ENCODE measurements around the gene SNTA1. TPM values are rescaled to one million over a fixed set of nuclear protein-coding genes. Genes with fewer than 3 reads are reported as not detected.

Gene SNTA1
- total RNA-seq, 1 donor from 2014 or later = 7.1 TPM

DNA sequence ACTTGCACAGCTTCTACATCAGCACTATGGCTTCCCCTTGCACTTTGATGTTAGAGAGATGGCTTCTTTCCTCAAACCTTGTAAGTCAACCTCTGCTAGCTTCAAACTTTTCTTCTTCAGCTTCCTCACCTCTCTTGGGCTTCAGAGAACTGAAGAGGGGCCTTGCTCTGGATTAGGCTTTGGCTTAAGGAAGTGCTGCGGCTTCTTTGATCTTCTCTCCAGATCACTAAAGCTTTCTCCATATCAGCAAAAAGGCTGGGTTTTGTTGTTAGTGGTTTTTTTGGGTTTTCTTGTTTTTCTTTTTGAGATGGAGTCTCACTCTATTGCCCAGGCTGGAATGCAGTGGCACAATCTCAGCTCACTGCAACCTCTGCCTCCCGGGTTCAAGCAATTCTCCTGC is 66.2 kb downstream of the SNTA1 start:
- peaks cover 2% of the 10 kb centered on the region for H3K9me3 Mint-ChIP-seq (ENCODE audit: unreplicated experiment)
- H4K20me1 ChIP-seq (ENCODE audit: insufficient read depth, low read length) = no peaks in the 10 kb centered on the region
- no peak overlapping the region for H3K9ac ChIP-seq (ENCODE audit: low read length)
- H3K36me3 Mint-ChIP-seq (ENCODE audit: low read depth, unreplicated experiment) = peaks cover 22% of the 10 kb centered on the region
- no peak overlapping the region for H2AFZ ChIP-seq (ENCODE audit: low read depth, low read length)
- H3K27me3 Mint-ChIP-seq (ENCODE audit: low read depth, unreplicated experiment) = no peaks in the 10 kb centered on the region
- H3K27ac Mint-ChIP-seq (ENCODE audit: unreplicated experiment) = no peak overlapping the region
- peaks cover 17% of the 10 kb centered on the region for H3K4me1 Mint-ChIP-seq (ENCODE audit: low read depth, unreplicated experiment)
- H3K9me3 ChIP-seq (ENCODE audit: insufficient read depth, low read depth, low read length) = no peaks in the 10 kb centered on the region
- FAIRE-seq (no peak), DNase-seq (ENCODE audit: low read depth) (no peak)
- TF ChIP-seq, protein P1, sequence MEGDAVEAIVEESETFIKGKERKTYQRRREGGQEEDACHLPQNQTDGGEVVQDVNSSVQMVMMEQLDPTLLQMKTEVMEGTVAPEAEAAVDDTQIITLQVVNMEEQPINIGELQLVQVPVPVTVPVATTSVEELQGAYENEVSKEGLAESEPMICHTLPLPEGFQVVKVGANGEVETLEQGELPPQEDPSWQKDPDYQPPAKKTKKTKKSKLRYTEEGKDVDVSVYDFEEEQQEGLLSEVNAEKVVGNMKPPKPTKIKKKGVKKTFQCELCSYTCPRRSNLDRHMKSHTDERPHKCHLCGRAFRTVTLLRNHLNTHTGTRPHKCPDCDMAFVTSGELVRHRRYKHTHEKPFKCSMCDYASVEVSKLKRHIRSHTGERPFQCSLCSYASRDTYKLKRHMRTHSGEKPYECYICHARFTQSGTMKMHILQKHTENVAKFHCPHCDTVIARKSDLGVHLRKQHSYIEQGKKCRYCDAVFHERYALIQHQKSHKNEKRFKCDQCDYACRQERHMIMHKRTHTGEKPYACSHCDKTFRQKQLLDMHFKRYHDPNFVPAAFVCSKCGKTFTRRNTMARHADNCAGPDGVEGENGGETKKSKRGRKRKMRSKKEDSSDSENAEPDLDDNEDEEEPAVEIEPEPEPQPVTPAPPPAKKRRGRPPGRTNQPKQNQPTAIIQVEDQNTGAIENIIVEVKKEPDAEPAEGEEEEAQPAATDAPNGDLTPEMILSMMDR (IDR thresholded peaks at IDR 0.05; ENCODE audit: insufficient read depth, low read depth, low read length) = no peak
- no peak for TF ChIP-seq EZH2 (IDR thresholded peaks at IDR 0.05; ENCODE audit: insufficient read depth, low read length)
- H3K36me3 ChIP-seq (ENCODE audit: insufficient read depth, low read length) = peaks cover 18% of the 10 kb centered on the region
- H3K27me3 ChIP-seq (ENCODE audit: insufficient read depth, low read length) = no peaks in the 10 kb centered on the region
- H3K4me3 ChIP-seq (ENCODE audit: insufficient read depth, low read depth, low read length) = no peak overlapping the region
- H3K27ac ChIP-seq (ENCODE audit: low read depth, low read length) = no peak overlapping the region
- H3K4me2 ChIP-seq (ENCODE audit: low read length) = no peak overlapping the region
- H3K79me2 ChIP-seq (ENCODE audit: insufficient read depth, low read length) = no peaks in the 10 kb centered on the region
- H3K4me3 Mint-ChIP-seq (ENCODE audit: unreplicated experiment) = no peak overlapping the region
- peaks cover 18% of the 10 kb centered on the region for H3K4me1 ChIP-seq (ENCODE audit: insufficient read depth, low read length)

- H3K9me3 Mint-ChIP-seq (ENCODE audit: unreplicated experiment) = peaks cover 2% of the 10 kb centered on the region
- no peak for TF ChIP-seq EZH2 (IDR thresholded peaks at IDR 0.05; ENCODE audit: insufficient read depth, low read length)
- TF ChIP-seq, protein P1 (IDR thresholded peaks at IDR 0.05; ENCODE audit: insufficient read depth, low read depth, low read length) = no peak
- Histone ChIP-seq H3K36me3 (ENCODE audit: insufficient read depth, low read length) (peaks cover 15% of the 10 kb centered on the region), H3K4me2 (ENCODE audit: low read length) (no peak overlapping the region), H3K4me3 (ENCODE audit: insufficient read depth, low read depth, low read length) (no peak overlapping the region), H3K4me1 (ENCODE audit: insufficient read depth, low read length) (peaks cover 20% of the 10 kb centered on the region), H3K79me2 (ENCODE audit: insufficient read depth, low read length) (no peaks in the 10 kb centered on the region), H3K9me3 (ENCODE audit: insufficient read depth, low read depth, low read length) (no peaks in the 10 kb centered on the region), H4K20me1 (ENCODE audit: insufficient read depth, low read length) (no peaks in the 10 kb centered on the region), H3K9ac (ENCODE audit: low read length) (no peak overlapping the region), H3K27me3 (ENCODE audit: insufficient read depth, low read length) (no peaks in the 10 kb centered on the region), H3K27ac (ENCODE audit: low read depth, low read length) (no peak overlapping the region), H2AFZ (ENCODE audit: low read depth, low read length) (no peak overlapping the region)
- no peak overlapping the region for H3K4me3 Mint-ChIP-seq (ENCODE audit: unreplicated experiment)
- no peaks in the 10 kb centered on the region for H3K27me3 Mint-ChIP-seq (ENCODE audit: low read depth, unreplicated experiment)
- peaks cover 29% of the 10 kb centered on the region for H3K4me1 Mint-ChIP-seq (ENCODE audit: low read depth, unreplicated experiment)
- peak; percentile 59 for DNase-seq (ENCODE audit: low read depth)
- FAIRE-seq = no peak
- peak overlapping the region; percentile 1 for H3K27ac Mint-ChIP-seq (ENCODE audit: unreplicated experiment)
- peaks cover 30% of the 10 kb centered on the region for H3K36me3 Mint-ChIP-seq (ENCODE audit: low read depth, unreplicated experiment)
These were observed 69.6 kb downstream of the SNTA1 start for GRCh38 chr20:33373735-33374605.

DNA sequence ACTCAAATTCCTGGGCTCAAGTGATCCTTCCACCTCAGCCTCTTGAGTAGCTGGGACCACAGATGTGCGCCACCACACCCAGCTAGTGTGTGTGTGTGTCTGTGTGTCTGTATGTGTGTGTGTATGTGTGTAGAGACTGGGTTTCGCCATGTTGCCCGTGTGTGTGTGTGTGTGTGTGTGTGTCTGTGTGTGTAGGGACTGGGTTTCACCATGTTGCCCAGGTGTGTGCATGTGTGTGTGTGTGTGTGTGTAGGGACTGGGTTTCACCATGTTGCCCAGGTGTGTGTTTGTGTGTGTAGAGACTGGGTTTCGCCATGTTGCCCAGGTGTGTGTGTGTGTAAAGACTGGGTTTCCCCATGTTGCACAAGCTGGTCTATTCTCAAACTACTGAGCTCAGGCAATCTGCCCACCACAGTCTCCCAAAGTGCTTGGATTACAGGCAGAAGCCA is 70.5 kb downstream of the SNTA1 start:
- no peak for DNase-seq (ENCODE audit: low read depth)
- FAIRE-seq = no peak
- H3K4me1 ChIP-seq (ENCODE audit: insufficient read depth, low read length) = peaks cover 20% of the 10 kb centered on the region
- Mint-ChIP-seq H3K27me3 (ENCODE audit: low read depth, unreplicated experiment) (no peaks in the 10 kb centered on the region), H3K36me3 (ENCODE audit: low read depth, unreplicated experiment) (peaks cover 26% of the 10 kb centered on the region), H3K4me3 (ENCODE audit: unreplicated experiment) (no peak overlapping the region), H3K4me1 (ENCODE audit: low read depth, unreplicated experiment) (peaks cover 29% of the 10 kb centered on the region), H3K27ac (ENCODE audit: unreplicated experiment) (no peak overlapping the region), H3K9me3 (ENCODE audit: unreplicated experiment) (peaks cover 2% of the 10 kb centered on the region)
- no peaks in the 10 kb centered on the region for H4K20me1 ChIP-seq (ENCODE audit: insufficient read depth, low read length)
- H3K4me2 ChIP-seq (ENCODE audit: low read length) = peak overlapping the region; percentile 75
- H2AFZ ChIP-seq (ENCODE audit: low read depth, low read length) = no peak overlapping the region
- H3K36me3 ChIP-seq (ENCODE audit: insufficient read depth, low read length) = peaks cover 10% of the 10 kb centered on the region
- H3K9ac ChIP-seq (ENCODE audit: low read length) = no peak overlapping the region
- TF ChIP-seq EZH2 (IDR thresholded peaks at IDR 0.05; ENCODE audit: insufficient read depth, low read length) = no peak
- TF ChIP-seq, protein P1 (IDR thresholded peaks at IDR 0.05; ENCODE audit: insufficient read depth, low read depth, low read length) = no peak
- no peak overlapping the region for H3K4me3 ChIP-seq (ENCODE audit: insufficient read depth, low read depth, low read length)
- no peaks in the 10 kb centered on the region for H3K9me3 ChIP-seq (ENCODE audit: insufficient read depth, low read depth, low read length)
- H3K79me2 ChIP-seq (ENCODE audit: insufficient read depth, low read length) = no peaks in the 10 kb centered on the region
- no peaks in the 10 kb centered on the region for H3K27me3 ChIP-seq (ENCODE audit: insufficient read depth, low read length)
- H3K27ac ChIP-seq (ENCODE audit: low read depth, low read length) = no peak overlapping the region

Measured in astrocyte (in vitro differentiated cells and primary cell).